Uterus (tissue), 2 donors: ENCODE results near the gene SFSWAP.

Source experiments
- CTCF ChIP-seq, 4 experiments: fragments of 200-600 bp in 2 of 4; fragments of 450-650 bp in 2 of 4; sonication (generic) in 2 of 4; IDR thresholded peaks; one replicate each; pipeline ENCODE4 v1.5.1; 2016 to 2019; ENCODE audit warnings: antibody characterized with exemption in 4 of 4, mild to moderate bottlenecking in 2 of 4, moderate library complexity in 1 of 4
- POLR2A ChIP-seq, 2 donors: fragments of 450-650 bp; IDR thresholded peaks; one replicate each; pipeline ENCODE4 v1.6.1; 2016; ENCODE audit warnings: antibody characterized with exemption in 2 of 2, mild to moderate bottlenecking in 1 of 2, moderate library complexity in 1 of 2

- no peak for TF ChIP-seq POLR2A (IDR thresholded peaks at IDR 0.05)
- TF ChIP-seq CTCF (IDR thresholded peaks at IDR 0.05): no peak
Observed at GRCh38 chr12:131788070-131788469, 77.2 kb downstream of the SFSWAP start.
